Neural progenitor cell (in vitro differentiated cells): ENCODE measurements around the gene DHRS13. TPM values are rescaled to one million over a fixed set of nuclear protein-coding genes. Genes with fewer than 3 reads are reported as not detected.
"Not testable (repeated sequence)": the region's sequence is repeated elsewhere in the genome, so short reads cannot be mapped to it uniquely, and the experiment has no call there.

Experiments used
- DNase-seq: peaks from one replicate; pipeline ENCODE4 v3.0.0-alpha.2; 2016; ENCODE audit warnings: low spot score
- H2AFZ ChIP-seq: fragments of 200-600 bp; sonication (generic); replicated peaks from 2 replicates; pipeline ENCODE4 v1.6.1; 2016; ENCODE audit warnings: antibody characterized with exemption
- H3F3A ChIP-seq: fragments of 200-600 bp; sonication (generic); 2 replicates; pipeline ENCODE4 v1.6.1; 2016; ENCODE audit warnings: antibody characterized with exemption, low read depth
- H3K27ac ChIP-seq: fragments of 200-600 bp; sonication (generic); 2 replicates; pipeline ENCODE4 v1.5.1; 2016; ENCODE audit warnings: mild to moderate bottlenecking
- H3K27me3 ChIP-seq: fragments of 200-600 bp; sonication (generic); 2 replicates; pipeline ENCODE4 v1.6.1; 2016; ENCODE audit warnings: mild to moderate bottlenecking, moderate library complexity
- H3K36me3 ChIP-seq: fragments of 200-600 bp; sonication (generic); 2 replicates; pipeline ENCODE4 v1.5.1; 2016
- H3K4me1 ChIP-seq: fragments of 200-600 bp; sonication (generic); 2 replicates; pipeline ENCODE4 v1.6.1; 2016; ENCODE audit warnings: mixed run types
- H3K4me2 ChIP-seq: fragments of 200-600 bp; sonication (generic); 2 replicates; pipeline ENCODE4 v1.6.1; 2016
- H3K4me3 ChIP-seq: fragments of 200-600 bp; sonication (generic); 2 replicates; pipeline ENCODE4 v1.5.1; 2016
- H3K79me2 ChIP-seq: fragments of 200-600 bp; sonication (generic); 2 replicates; pipeline ENCODE4 v1.6.1; 2016; ENCODE audit warnings: low read depth
- H3K9ac ChIP-seq: fragments of 200-600 bp; sonication (generic); 2 replicates; pipeline ENCODE4 v1.6.1; 2016
- H3K9me3 ChIP-seq: fragments of 200-600 bp; sonication (generic); 2 replicates; pipeline ENCODE4 v1.5.1; 2016; ENCODE audit warnings: low read depth
- H4K20me1 ChIP-seq: fragments of 200-600 bp; sonication (generic); 2 replicates; pipeline ENCODE4 v1.6.1; 2016; ENCODE audit warnings: low read depth
- H3K27ac Mint-ChIP-seq: 3 replicates; pipeline ENCODE4 v1.8.0; 2021; ENCODE audit warnings: mixed read lengths
- H3K27me3 Mint-ChIP-seq: 2 replicates; pipeline ENCODE4 v1.8.0; 2022; ENCODE audit warnings: low read depth, mild to moderate bottlenecking, inconsistent platforms, moderate library complexity, mixed read lengths; ENCODE audit not compliant: insufficient read depth
- H3K36me3 Mint-ChIP-seq: 3 replicates; pipeline ENCODE4 v1.8.0; 2021; ENCODE audit warnings: mixed read lengths
- H3K4me1 Mint-ChIP-seq: 3 replicates; pipeline ENCODE4 v1.8.0; 2021; ENCODE audit warnings: mixed read lengths
- H3K4me3 Mint-ChIP-seq: 3 replicates; pipeline ENCODE4 v1.8.0; 2021; ENCODE audit warnings: mild to moderate bottlenecking, moderate library complexity, mixed read lengths
- H3K9me3 Mint-ChIP-seq: 3 replicates; pipeline ENCODE4 v1.8.0; 2020; ENCODE audit warnings: mixed read lengths
- EZH2 ChIP-seq: fragments of 200-600 bp; sonication (generic); IDR thresholded peaks from 2 replicates; pipeline ENCODE4 v1.6.1; 2017; ENCODE audit warnings: antibody characterized with exemption, mild to moderate bottlenecking, moderate library complexity
- EZH2phosphoT487 ChIP-seq: fragments of 200-600 bp; sonication (generic); IDR thresholded peaks from 2 replicates; pipeline ENCODE4 v1.6.1; 2017; ENCODE audit warnings: antibody characterized with exemption
- total RNA-seq: library from RNA; depleted of rRNA; stranded (reverse); fragments of >200 nt; gene quantifications from 2 replicates; pipeline ENCODE4 v1.2.3, GENCODE V29; 2015; ENCODE audit warnings: low replicate concordance
- TF ChIP-seq, protein P1 (sequence below): fragments of 200-600 bp; sonication (generic); IDR thresholded peaks from 2 replicates; pipeline ENCODE4 v1.5.1; 2017; ENCODE audit warnings: antibody characterized with exemption, mild to moderate bottlenecking

Gene DHRS13
- total RNA-seq, 1 donor from 2014 or later = 25.6 TPM

GRCh38 chr17:28879886-28880571 lies 22.9 kb downstream of the DHRS13 start:
- Histone ChIP-seq H3F3A (peaks cover 4% of the 10 kb centered on the region), H3K27me3 (no peaks in the 10 kb centered on the region), H3K4me3 (no peak overlapping the region), H3K79me2 (no peaks in the 10 kb centered on the region), H3K4me2 (no peak overlapping the region), H4K20me1 (no peaks in the 10 kb centered on the region), H3K9ac (no peak overlapping the region), H3K27ac (no peak overlapping the region), H3K9me3 (no peaks in the 10 kb centered on the region), H3K4me1 (no peaks in the 10 kb centered on the region), H2AFZ (no peak overlapping the region), H3K36me3 (no peaks in the 10 kb centered on the region)
- DNase-seq = no peak
- Mint-ChIP-seq H3K36me3 (peaks cover 25% of the 10 kb centered on the region), H3K9me3 (no peaks in the 10 kb centered on the region), H3K4me1 (no peaks in the 10 kb centered on the region), H3K27me3 (peaks cover 5% of the 10 kb centered on the region), H3K27ac (no peak overlapping the region), H3K4me3 (no peak overlapping the region)
- TF ChIP-seq EZH2phosphoT487 (no peak), EZH2 (no peak)
- TF ChIP-seq, protein P1, sequence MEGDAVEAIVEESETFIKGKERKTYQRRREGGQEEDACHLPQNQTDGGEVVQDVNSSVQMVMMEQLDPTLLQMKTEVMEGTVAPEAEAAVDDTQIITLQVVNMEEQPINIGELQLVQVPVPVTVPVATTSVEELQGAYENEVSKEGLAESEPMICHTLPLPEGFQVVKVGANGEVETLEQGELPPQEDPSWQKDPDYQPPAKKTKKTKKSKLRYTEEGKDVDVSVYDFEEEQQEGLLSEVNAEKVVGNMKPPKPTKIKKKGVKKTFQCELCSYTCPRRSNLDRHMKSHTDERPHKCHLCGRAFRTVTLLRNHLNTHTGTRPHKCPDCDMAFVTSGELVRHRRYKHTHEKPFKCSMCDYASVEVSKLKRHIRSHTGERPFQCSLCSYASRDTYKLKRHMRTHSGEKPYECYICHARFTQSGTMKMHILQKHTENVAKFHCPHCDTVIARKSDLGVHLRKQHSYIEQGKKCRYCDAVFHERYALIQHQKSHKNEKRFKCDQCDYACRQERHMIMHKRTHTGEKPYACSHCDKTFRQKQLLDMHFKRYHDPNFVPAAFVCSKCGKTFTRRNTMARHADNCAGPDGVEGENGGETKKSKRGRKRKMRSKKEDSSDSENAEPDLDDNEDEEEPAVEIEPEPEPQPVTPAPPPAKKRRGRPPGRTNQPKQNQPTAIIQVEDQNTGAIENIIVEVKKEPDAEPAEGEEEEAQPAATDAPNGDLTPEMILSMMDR = no peak

DNA sequence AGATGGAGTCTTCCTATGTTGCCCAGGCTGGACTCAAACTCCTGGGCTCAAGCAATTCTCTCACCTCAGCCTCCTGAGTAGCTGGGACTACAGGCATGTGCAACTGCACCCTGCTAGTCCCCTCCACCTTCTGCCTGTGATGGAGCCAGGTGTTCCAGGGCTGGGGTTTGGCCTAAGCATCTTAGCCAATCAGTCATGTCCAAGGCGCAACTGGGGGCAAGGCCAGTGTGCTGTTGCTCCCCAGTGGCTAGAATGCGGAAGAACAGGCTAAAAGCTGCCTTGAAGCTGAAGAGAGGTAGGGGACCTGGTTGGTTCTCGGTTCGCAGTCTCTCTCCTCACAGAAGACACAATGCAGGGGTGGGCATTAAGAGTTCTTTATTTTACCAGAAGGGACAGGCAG lies 23.9 kb downstream of the DHRS13 start:
- H3K4me3 Mint-ChIP-seq = no peak overlapping the region
- Histone ChIP-seq H3K27me3 (no peaks in the 10 kb centered on the region), H3K36me3 (no peaks in the 10 kb centered on the region), H3K79me2 (no peaks in the 10 kb centered on the region), H3K4me1 (no peaks in the 10 kb centered on the region), H3K4me3 (no peak overlapping the region), H4K20me1 (no peaks in the 10 kb centered on the region), H3K9ac (no peak overlapping the region), H3K4me2 (no peak overlapping the region), H3F3A (peaks cover 4% of the 10 kb centered on the region), H3K9me3 (no peaks in the 10 kb centered on the region), H3K27ac (no peak overlapping the region), H2AFZ (no peak overlapping the region)
- peaks cover 22% of the 10 kb centered on the region for H3K36me3 Mint-ChIP-seq
- no peaks in the 10 kb centered on the region for H3K27me3 Mint-ChIP-seq
- DNase-seq = peak; percentile 54
- H3K27ac Mint-ChIP-seq = peak overlapping the region; percentile 48
- H3K9me3 Mint-ChIP-seq = no peaks in the 10 kb centered on the region
- no peak for TF ChIP-seq EZH2phosphoT487
- TF ChIP-seq EZH2 = no peak
- TF ChIP-seq, protein P1 = peak; percentile 50
- no peaks in the 10 kb centered on the region for H3K4me1 Mint-ChIP-seq

- H3K4me1 Mint-ChIP-seq = peaks cover under 1% of the 10 kb centered on the region
- Histone ChIP-seq H3K36me3 (no peaks in the 10 kb centered on the region), H3F3A (peaks cover 5% of the 10 kb centered on the region), H3K4me2 (no peak overlapping the region), H3K9ac (no peak overlapping the region), H3K4me1 (no peaks in the 10 kb centered on the region), H3K4me3 (no peak overlapping the region), H3K27me3 (no peaks in the 10 kb centered on the region), H3K9me3 (no peaks in the 10 kb centered on the region), H2AFZ (no peak overlapping the region), H3K79me2 (no peaks in the 10 kb centered on the region), H3K27ac (no peak overlapping the region), H4K20me1 (no peaks in the 10 kb centered on the region)
- no peak overlapping the region for H3K27ac Mint-ChIP-seq
- DNase-seq = no peak
- H3K9me3 Mint-ChIP-seq = no peaks in the 10 kb centered on the region
- H3K27me3 Mint-ChIP-seq = no peaks in the 10 kb centered on the region
- TF ChIP-seq EZH2 (no peak), EZH2phosphoT487 (no peak)
- TF ChIP-seq, protein P1 = no peak
- peaks cover 22% of the 10 kb centered on the region for H3K36me3 Mint-ChIP-seq
- H3K4me3 Mint-ChIP-seq = no peak overlapping the region
These were observed 24.5 kb downstream of the DHRS13 start for GRCh38 chr17:28878158-28878910.

DNA sequence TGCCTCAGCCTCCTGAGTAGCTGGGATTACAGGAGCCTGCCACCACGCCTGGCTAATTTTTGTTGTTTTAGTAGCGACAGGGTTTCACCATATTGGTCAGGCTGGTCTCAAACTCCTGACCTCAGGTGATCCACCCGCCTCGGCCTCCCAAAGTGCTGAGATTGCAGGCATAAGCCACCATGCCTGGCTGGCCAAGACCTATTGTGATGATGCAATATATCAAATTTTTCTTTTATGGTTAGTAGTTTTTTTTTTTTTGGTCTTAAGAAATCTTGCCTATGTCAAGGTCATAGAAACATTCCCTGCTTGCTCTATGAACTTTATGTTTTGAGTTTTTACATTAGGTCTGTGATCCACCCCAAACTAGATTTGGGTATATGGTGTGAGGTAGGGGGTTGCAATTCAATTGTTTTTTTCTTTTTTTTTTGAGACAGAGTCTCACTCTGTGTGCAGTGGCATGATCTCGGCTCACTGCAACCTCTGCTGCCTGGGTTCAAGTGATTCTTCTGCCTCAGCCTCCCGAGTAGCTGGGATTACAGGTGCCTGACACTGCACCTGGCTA lies 25.6 kb downstream of the DHRS13 start:
- not testable (repeated sequence) for H2AFZ ChIP-seq, H3K9ac ChIP-seq, H4K20me1 ChIP-seq, H3K79me2 ChIP-seq, H3K9me3 Mint-ChIP-seq, H3K4me3 ChIP-seq, H3K9me3 ChIP-seq, H3K4me1 ChIP-seq, H3K4me1 Mint-ChIP-seq, H3K27ac ChIP-seq, H3K4me2 ChIP-seq, H3K4me3 Mint-ChIP-seq, DNase-seq, H3K27ac Mint-ChIP-seq, H3K36me3 ChIP-seq, H3K27me3 ChIP-seq, H3K27me3 Mint-ChIP-seq
- peaks cover 13% of the 10 kb centered on the region for H3F3A ChIP-seq
- peaks cover 19% of the 10 kb centered on the region for H3K36me3 Mint-ChIP-seq
